GM18505 (cell line): ENCODE results near the gene ZNF304.
"Not testable (repeated sequence)": the region's sequence is repeated elsewhere in the genome, so short reads cannot be mapped to it uniquely, and the experiment has no call there.

ENCODE experiments used
- ATAC-seq: cut with Tn5 transposase; IDR thresholded peaks from one replicate; pipeline ENCODE4 v1.9.1; 2021; ENCODE audit not compliant: unreplicated experiment
- POLR2A ChIP-seq: IDR thresholded peaks from 4 replicates; pipeline ENCODE4 v1.6.1; 2011; ENCODE audit warnings: borderline replicate concordance; ENCODE audit not compliant: insufficient read depth, insufficient read length; ENCODE audit errors: extremely low read depth

The ZNF304 gene

GRCh38 chr19:57327993-57328392 is 23.1 kb upstream of the ZNF304 start:
- no peak for ATAC-seq
- no peak for TF ChIP-seq POLR2A

GRCh38 chr19:57334191-57334590 is 16.9 kb upstream of the ZNF304 start:
- TF ChIP-seq POLR2A = no peak
- ATAC-seq = no peak

- no peak for TF ChIP-seq POLR2A
- ATAC-seq = no peak
Measured at GRCh38 chr19:57338877-57339276, 12.2 kb upstream of the ZNF304 start.

DNA sequence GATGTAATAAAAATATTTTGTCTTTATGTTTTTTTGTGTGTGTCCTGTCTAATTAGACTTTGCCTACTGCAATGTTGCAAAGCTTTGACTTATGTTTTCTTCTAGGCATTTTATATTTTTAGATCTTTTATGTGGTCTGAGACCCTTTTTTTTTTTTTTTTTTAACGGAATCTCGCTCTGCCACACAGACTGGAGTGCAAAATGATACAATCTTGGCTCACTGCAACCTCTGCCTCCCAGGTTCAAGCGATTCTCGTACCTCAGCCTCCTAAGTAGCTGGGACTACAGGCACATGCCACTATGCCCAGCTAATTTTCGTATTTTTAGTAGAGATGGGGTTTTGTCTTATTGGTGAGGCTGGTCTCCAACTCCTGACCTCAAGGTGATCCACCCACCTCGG is 8.5 kb upstream of the ZNF304 start:
- no peak for TF ChIP-seq POLR2A
- no peak for ATAC-seq

- no peak for TF ChIP-seq POLR2A
- no peak for ATAC-seq
Measured at GRCh38 chr19:57348136-57348535, 2.9 kb upstream of the ZNF304 start.

GRCh38 chr19:57351867-57352266 is 796 bp downstream of the ZNF304 start:
- TF ChIP-seq POLR2A = no peak
- no peak for ATAC-seq

- no peak for ATAC-seq
- no peak for TF ChIP-seq POLR2A
Measured at GRCh38 chr19:57355916-57356315, 4.8 kb downstream of the ZNF304 start.

DNA sequence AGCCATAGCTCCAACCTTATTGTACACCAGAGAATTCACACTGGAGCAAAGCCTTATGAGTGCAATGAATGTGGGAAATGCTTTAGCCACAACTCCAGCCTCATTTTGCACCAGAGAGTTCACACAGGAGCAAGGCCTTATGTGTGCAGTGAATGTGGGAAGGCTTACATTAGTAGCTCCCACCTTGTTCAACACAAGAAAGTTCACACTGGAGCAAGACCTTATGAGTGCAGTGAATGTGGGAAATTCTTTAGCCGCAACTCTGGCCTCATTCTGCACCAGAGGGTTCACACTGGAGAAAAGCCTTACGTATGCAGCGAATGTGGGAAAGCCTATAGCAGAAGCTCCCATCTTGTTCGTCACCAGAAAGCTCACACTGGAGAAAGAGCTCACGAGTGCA is 6.3 kb downstream of the ZNF304 start:
- no peak for TF ChIP-seq POLR2A
- ATAC-seq = no peak

DNA sequence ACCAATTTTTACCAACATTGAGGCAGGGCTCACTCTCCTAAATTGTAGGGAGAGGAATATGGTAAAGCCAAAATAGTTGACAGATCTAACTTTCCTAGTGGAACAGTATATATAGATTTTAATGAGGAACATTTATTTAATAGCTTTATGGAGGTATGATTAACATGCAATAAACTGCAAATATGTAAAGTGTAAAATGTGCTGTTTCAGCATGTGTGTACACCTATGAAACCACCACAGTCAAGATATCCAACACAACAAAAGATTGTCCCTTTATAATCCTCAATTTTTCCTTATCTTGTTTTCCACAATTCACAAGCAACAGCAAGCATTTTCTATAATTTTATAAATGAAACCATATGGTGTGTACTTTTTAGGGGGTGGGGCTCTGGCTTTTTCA is 8.2 kb downstream of the ZNF304 start:
- TF ChIP-seq POLR2A = no peak
- ATAC-seq = no peak

- no peak for TF ChIP-seq POLR2A
- no peak for ATAC-seq
Measured at GRCh38 chr19:57362419-57362818, 11.3 kb downstream of the ZNF304 start.

DNA sequence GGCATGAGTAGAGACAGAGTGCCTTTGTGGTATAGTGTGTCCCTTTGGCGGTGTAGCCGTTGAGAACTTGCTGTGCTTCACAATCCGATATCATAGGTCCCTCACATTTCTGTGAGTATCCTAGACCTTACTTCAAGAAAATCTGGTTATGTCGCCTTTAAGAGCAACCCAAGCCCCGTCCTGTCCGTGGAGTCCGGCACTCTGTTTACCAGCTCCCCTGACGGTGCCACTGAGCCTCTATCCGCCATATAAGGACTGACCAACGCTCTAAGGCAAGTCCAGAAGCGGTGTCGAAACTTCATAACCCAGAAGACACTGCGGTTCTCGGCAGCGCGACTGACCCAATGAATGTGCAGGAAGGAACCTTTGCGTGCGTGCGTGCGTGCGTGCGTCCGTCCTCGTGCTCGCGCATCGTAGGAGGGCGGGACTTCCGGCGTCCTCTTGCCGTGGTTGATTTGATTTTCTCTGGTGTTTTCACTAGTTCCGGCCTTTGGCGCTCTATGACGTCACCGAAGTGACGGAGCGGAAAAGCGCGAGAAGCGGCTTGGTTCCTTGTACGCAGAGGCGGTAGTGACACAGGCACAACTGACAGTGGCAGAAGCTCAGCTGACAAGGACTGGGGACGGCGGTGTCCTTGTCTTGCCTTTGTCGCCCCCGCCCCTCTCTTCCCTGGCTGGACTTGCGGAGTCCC is 12.1 kb downstream of the ZNF304 start, which contains the start of the genes TRAPPC2B and ZNF547:
TRAPPC2B (plus strand) TSS at position 555 of the 691 bp plus-strand sequence. CDS start 1,283 bp downstream, outside the sequence.
ZNF547 (plus strand) TSS at position 555 of the 691 bp plus-strand sequence. CDS start 5,005 bp downstream, outside the sequence.
- TF ChIP-seq POLR2A = peak; percentile 79
- ATAC-seq = peak; percentile 93

GRCh38 chr19:57363688-57364181 is 12.7 kb downstream of the ZNF304 start:
- ATAC-seq = peak; percentile 29
- TF ChIP-seq POLR2A = no peak

- no peak for ATAC-seq
- no peak for TF ChIP-seq POLR2A
Measured at GRCh38 chr19:57366776-57367175, 15.7 kb downstream of the ZNF304 start.

GRCh38 chr19:57374179-57374578 is 23.1 kb downstream of the ZNF304 start:
- no peak for TF ChIP-seq POLR2A
- no peak for ATAC-seq

GRCh38 chr19:57374647-57375046 is 23.6 kb downstream of the ZNF304 start:
- not testable (repeated sequence) for ATAC-seq

DNA sequence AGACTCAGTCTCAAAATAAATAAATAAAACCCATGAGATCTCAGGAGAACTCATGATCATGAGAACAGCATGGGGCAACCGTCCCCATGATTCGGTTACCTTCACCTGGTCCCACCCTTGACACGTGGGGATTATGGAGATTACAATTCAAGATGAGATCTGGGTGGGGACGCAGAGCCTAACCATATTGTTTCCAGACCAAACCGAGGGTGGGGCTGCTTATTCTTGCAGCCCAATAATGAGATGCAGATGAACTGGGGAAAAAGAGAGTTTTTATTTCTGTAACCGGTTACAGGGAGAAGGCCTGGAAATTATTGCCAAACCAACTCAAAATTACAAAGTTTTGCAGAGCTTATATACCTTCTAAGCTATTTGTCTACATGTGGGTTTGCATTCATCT is 25.1 kb downstream of the ZNF304 start:
- no peak for ATAC-seq
- no peak for TF ChIP-seq POLR2A
